ENCODE measurements around the gene DOK5. TPM values are rescaled to one million over a fixed set of nuclear protein-coding genes. Genes with fewer than 3 reads are reported as not detected.

The DOK5 gene
- total RNA-seq (2014; rRNA removed; shearing (Covaris generic)) (4.9 and 5.0 TPM in 2 replicates), polyA plus RNA-seq (2016; fragmentation: Nextera tagmentation; extraction: Ambion mirVana) (4.7 and 6.9 TPM in 2 replicates)
- long read RNA-seq, transcript DOK5-201 (8 exons, 1,963 nt) = major isoform, 21 of 24 reads
- long read RNA-seq, partial matches to known transcripts = 1 of 24 reads
- long read RNA-seq, other reads (novel, unspliced or antisense) = 1 of 24 reads

GRCh38 chr20:54475334-54476168 is at the start of gene DOK5:
DOK5 (plus strand) TSS chr20:54475593; CDS start chr20:54475947, 354 bp downstream.
- DNase-seq (ENCODE audit: low spot score) (peak; percentile 80), ATAC-seq (peak; percentile 80)
- Mint-ChIP-seq H3K27me3 (ENCODE audit: insufficient read depth, low read depth, poor library complexity) (peaks cover 30% of the 10 kb centered on the region), H3K4me3 (peak within 1 kb of the TSS; percentile 94), H3K36me3 (ENCODE audit: low read depth) (no peaks in the 10 kb centered on the region), H3K9me3 (no peaks in the 10 kb centered on the region), H3K27ac (no peak within 1 kb of the TSS), H3K4me1 (peaks cover 25% of the 10 kb centered on the region)
- H4K20me1 ChIP-seq (replicated peaks; ENCODE audit: insufficient read depth) = no peaks in the 10 kb centered on the region
- H3K4me3 ChIP-seq = peak within 1 kb of the TSS; percentile 94
- H3K79me2 ChIP-seq (replicated peaks; ENCODE audit: insufficient read depth) = peaks cover 7% of the 10 kb centered on the region
- H3K27me3 ChIP-seq (ENCODE audit: insufficient read depth) = peaks cover 35% of the 10 kb centered on the region
- H3K4me1 ChIP-seq (ENCODE audit: insufficient read depth) = peaks cover 21% of the 10 kb centered on the region
- H3K4me2 ChIP-seq = peak within 1 kb of the TSS; percentile 95
- no peak within 1 kb of the TSS for H3K27ac ChIP-seq (ENCODE audit: low read depth)
- TF ChIP-seq POLR2AphosphoS5 (IDR thresholded peaks at IDR 0.05; ENCODE audit: low read depth) = no peak; the same call in 1 of the 2 replicates
- no peak for TF ChIP-seq EZH2 (IDR thresholded peaks at IDR 0.05; ENCODE audit: low read depth, unreplicated experiment)
- TF ChIP-seq REST (IDR thresholded peaks at IDR 0.05; ENCODE audit: unreplicated experiment) = no peak
- no peak for TF ChIP-seq ZNF331 (CRISPR knock-in tag; IDR thresholded peaks at IDR 0.05; ENCODE audit: low read depth)
- no peak for TF ChIP-seq ETS1 (IDR thresholded peaks at IDR 0.05)
- no peak for TF ChIP-seq NANOG (IDR thresholded peaks at IDR 0.05; ENCODE audit: borderline replicate concordance)
- peaks cover 9% of the 10 kb centered on the region; the same call in 1 of the 2 replicates for H3F3A ChIP-seq (replicated peaks; ENCODE audit: low read depth)
- H3K36me3 ChIP-seq (ENCODE audit: insufficient read depth) = no peaks in the 10 kb centered on the region
- H3K9me2 ChIP-seq (ENCODE audit: insufficient read depth) = no peaks in the 10 kb centered on the region
- peak within 1 kb of the TSS; percentile 99 for H2AFZ ChIP-seq

- H3K4me1 ChIP-seq (ENCODE audit: insufficient read depth) = peaks cover 3% of the 10 kb centered on the region; the same call in 1 of the 2 replicates
- no peak overlapping the region for H3K4me2 ChIP-seq
- peaks cover 16% of the 10 kb centered on the region for H3K9me3 Mint-ChIP-seq
- DNase-seq (ENCODE audit: low spot score) (no peak), ATAC-seq (no peak)
- no peaks in the 10 kb centered on the region for H3K4me1 Mint-ChIP-seq
- no peak overlapping the region for H3K4me3 ChIP-seq
- H3K27ac ChIP-seq (ENCODE audit: low read depth) = no peak overlapping the region
- no peak overlapping the region for H2AFZ ChIP-seq
- H3K79me2 ChIP-seq (replicated peaks; ENCODE audit: insufficient read depth) = no peaks in the 10 kb centered on the region
- H3K4me3 Mint-ChIP-seq = no peak overlapping the region
- peaks cover 2% of the 10 kb centered on the region for H3K27me3 Mint-ChIP-seq (ENCODE audit: insufficient read depth, low read depth, poor library complexity)
- peaks cover 3% of the 10 kb centered on the region; the same call in 1 of the 2 replicates for H3K9me2 ChIP-seq (ENCODE audit: insufficient read depth)
- no peaks in the 10 kb centered on the region for H3K36me3 ChIP-seq (ENCODE audit: insufficient read depth)
- no peak overlapping the region for H3K27ac Mint-ChIP-seq
- H3K36me3 Mint-ChIP-seq (ENCODE audit: low read depth) = peaks cover 7% of the 10 kb centered on the region; the same call in 2 of the 3 replicates
- no peaks in the 10 kb centered on the region for H3K27me3 ChIP-seq (ENCODE audit: insufficient read depth)
- H4K20me1 ChIP-seq (replicated peaks; ENCODE audit: insufficient read depth) = no peaks in the 10 kb centered on the region
- no peaks in the 10 kb centered on the region for H3F3A ChIP-seq (replicated peaks; ENCODE audit: low read depth)
- no peak for TF ChIP-seq REST (IDR thresholded peaks at IDR 0.05; ENCODE audit: unreplicated experiment)
- TF ChIP-seq ETS1 (IDR thresholded peaks at IDR 0.05) = no peak
- TF ChIP-seq ZNF331 (CRISPR knock-in tag; IDR thresholded peaks at IDR 0.05; ENCODE audit: low read depth) = no peak
- no peak for TF ChIP-seq CTCF (conservative IDR thresholded peaks at IDR 0.05; ENCODE audit: low read depth in 2 of 2)
- TF ChIP-seq POLR2AphosphoS5 (IDR thresholded peaks at IDR 0.05; ENCODE audit: low read depth) = no peak
- TF ChIP-seq NANOG (IDR thresholded peaks at IDR 0.05; ENCODE audit: borderline replicate concordance) = no peak
- TF ChIP-seq JUNB (IDR thresholded peaks at IDR 0.05; ENCODE audit: unreplicated experiment) = no peak
- TF ChIP-seq CREB1 (CRISPR knock-in tag; IDR thresholded peaks at IDR 0.05; ENCODE audit: low read depth) = no peak
These were observed 46.0 kb upstream of the DOK5 start for GRCh38 chr20:54429364-54429763.

Data from GM23338 (cell line).